ENCODE data around the gene SFXN5.

SFXN5 gene

DNA sequence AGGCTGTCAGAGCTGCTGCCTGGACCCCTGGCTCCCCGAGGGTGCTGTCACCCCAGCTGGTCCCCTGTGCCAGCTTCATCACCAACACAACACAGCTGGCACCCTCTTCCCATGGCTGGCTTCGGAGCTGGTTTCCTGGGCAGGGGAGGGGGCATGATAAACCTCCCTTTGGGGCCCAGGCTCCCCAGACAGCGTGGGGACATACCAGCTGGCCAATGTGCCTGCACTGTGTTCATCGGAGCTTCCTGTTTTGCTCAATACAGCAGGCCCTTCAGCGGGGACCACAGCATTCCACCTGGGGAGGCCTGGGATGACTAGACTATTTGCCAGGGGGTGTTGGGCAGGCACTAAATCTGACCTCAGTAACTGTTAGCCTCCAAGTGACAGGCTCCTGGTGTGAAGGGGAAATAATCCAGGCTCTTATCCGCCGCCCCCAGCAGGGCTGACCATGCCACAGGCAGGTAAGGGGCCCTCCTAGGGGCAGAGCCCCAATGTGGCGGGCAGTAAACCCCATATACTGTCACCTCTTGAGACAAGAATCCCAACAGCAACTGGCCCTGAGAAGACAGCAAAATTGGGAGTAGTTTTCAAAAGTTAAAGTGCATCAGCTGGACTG, 109.6 kb downstream of the SFXN5 start:
- DNase-seq (ENCODE audit: extremely low spot score), result no peak
- TF ChIP-seq, protein P1, sequence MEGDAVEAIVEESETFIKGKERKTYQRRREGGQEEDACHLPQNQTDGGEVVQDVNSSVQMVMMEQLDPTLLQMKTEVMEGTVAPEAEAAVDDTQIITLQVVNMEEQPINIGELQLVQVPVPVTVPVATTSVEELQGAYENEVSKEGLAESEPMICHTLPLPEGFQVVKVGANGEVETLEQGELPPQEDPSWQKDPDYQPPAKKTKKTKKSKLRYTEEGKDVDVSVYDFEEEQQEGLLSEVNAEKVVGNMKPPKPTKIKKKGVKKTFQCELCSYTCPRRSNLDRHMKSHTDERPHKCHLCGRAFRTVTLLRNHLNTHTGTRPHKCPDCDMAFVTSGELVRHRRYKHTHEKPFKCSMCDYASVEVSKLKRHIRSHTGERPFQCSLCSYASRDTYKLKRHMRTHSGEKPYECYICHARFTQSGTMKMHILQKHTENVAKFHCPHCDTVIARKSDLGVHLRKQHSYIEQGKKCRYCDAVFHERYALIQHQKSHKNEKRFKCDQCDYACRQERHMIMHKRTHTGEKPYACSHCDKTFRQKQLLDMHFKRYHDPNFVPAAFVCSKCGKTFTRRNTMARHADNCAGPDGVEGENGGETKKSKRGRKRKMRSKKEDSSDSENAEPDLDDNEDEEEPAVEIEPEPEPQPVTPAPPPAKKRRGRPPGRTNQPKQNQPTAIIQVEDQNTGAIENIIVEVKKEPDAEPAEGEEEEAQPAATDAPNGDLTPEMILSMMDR (IDR thresholded peaks at IDR 0.05; ENCODE audit: control extremely low read depth, extremely low read depth, low read depth, missing control alignments), result no peak
- POLR2A ChIA-PET, result no interaction called here
- CTCF ChIA-PET, result interaction anchor here (2.0 to 3.3 kb wide), 2 partner anchors 13 to 69 kb away, joined by 11 to 16 read pairs; no protein-coding TSS in a partner anchor

DNA sequence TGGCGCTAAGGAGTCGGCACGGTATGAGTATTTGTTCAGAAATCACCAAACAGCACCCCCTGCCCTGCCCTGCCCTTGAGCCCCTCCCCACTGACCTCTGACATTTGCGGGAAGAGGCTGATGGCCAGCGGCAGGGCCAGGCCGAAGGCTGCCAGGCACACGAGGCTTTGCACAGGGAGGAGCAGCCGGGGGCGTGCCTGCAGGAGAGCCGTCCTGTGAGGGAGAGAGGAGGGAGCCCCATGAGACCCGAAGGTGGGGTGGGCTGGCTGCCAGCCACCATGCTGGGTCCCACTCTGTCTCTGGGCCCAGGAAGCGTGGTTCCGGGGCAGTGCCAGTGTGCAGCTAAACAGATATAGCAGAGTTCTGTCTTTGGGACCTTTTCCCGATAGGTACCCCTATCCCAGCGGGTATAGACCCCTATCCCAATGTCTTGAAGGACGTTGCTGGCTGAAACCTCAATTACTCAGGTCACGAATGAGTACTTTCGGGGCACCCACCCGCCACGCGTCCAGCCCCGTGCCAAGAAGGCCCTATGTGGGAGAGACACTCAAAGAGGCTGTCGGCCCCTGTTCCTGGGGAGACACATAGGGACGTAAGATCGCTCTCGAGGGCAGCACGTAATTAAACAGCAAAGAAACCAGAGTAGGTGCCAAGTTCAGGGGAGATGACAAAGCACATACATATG, 110.3 kb downstream of the SFXN5 start:
- POLR2A ChIA-PET, result no interaction called here
- TF ChIP-seq, protein P1 (IDR thresholded peaks at IDR 0.05; ENCODE audit: control extremely low read depth, extremely low read depth, low read depth, missing control alignments), result no peak
- DNase-seq (ENCODE audit: extremely low spot score), result no peak
- CTCF ChIA-PET, result interaction anchor here (1.3 to 2.0 kb wide), 2 partner anchors 32 to 68 kb away, joined by 3 to 11 read pairs; no protein-coding TSS in a partner anchor

DNA sequence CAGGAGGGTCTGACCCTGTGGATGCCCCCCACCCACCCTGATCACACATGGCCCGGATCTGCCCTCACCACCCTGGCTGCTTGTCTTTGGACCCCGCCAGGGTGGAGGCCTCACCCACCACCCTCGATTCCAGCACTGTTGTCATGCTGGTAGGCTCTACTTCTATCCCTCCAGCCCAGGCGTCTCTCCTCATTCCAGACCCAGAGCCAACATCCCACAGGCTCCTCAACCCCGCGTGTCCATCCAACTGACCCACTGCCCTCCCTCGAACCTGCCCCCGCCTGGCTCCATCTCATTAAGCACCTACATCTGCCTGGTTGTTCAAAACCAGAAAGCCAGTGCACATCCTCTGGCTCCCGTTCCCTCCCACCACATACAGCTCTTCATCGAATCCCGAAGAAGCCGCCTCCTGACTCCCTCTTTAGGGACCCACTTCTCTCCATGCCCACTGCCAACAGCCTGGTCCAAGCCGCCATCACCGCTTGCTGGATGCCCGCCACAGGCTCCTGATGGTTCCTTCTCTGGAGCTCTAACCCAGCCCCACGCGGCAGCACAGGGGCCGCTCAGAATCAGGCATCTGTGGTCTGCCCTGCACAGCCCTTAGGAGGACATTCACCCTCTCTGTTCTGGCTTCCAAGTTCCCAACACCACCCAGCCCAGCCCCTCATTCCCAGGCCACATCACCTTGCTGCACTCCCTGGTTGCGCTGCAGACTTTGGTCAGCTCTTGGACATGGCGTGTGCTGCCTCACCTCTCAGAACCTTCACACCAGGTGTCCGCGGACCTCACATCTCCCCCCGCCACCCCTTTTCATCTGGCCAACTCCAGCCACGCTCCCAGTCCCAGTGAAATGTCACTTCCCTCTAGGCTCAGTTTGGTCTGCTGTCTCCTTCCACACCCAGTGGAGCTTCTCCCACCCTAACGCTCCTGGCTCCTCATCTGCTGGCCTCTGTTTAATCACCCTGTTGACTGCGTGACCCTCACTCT, 111.2 kb downstream of the SFXN5 start:
- ChIA-PET CTCF (interaction anchor here (1.3 kb wide), 1 partner anchor 33 kb away, joined by 3 read pairs; no protein-coding TSS in a partner anchor), POLR2A (no interaction called here)
- no peak for DNase-seq (ENCODE audit: extremely low spot score)
- TF ChIP-seq, protein P1 (IDR thresholded peaks at IDR 0.05; ENCODE audit: control extremely low read depth, extremely low read depth, low read depth, missing control alignments), result no peak

DNA sequence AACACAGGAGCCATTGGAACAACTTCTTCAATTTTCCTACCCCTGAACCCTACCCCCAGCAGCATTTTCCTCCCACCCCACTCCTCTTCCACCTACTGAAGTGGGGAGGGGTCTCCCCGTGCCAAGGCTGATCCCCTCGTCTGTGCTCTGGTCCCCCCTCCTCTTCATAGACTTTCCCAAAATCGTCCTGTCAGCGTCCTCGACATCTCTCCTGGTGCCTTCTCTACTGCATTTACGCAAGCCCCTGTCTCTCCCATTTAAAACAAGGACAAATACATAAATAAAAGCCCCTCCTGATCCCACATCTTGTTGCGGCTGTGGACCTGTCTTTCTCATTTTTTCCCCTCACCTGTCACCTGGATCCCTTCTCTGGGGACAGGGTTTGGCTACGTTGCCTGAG, 112.0 kb downstream of the SFXN5 start:
- TF ChIP-seq, protein P1 (IDR thresholded peaks at IDR 0.05; ENCODE audit: control extremely low read depth, extremely low read depth, low read depth, missing control alignments), result no peak
- ChIA-PET POLR2A (no interaction called here), CTCF (interaction anchor here (1.3 kb wide), 1 partner anchor 34 kb away, joined by 3 read pairs; no protein-coding TSS in a partner anchor)
- no peak for DNase-seq (ENCODE audit: extremely low spot score)

DNA sequence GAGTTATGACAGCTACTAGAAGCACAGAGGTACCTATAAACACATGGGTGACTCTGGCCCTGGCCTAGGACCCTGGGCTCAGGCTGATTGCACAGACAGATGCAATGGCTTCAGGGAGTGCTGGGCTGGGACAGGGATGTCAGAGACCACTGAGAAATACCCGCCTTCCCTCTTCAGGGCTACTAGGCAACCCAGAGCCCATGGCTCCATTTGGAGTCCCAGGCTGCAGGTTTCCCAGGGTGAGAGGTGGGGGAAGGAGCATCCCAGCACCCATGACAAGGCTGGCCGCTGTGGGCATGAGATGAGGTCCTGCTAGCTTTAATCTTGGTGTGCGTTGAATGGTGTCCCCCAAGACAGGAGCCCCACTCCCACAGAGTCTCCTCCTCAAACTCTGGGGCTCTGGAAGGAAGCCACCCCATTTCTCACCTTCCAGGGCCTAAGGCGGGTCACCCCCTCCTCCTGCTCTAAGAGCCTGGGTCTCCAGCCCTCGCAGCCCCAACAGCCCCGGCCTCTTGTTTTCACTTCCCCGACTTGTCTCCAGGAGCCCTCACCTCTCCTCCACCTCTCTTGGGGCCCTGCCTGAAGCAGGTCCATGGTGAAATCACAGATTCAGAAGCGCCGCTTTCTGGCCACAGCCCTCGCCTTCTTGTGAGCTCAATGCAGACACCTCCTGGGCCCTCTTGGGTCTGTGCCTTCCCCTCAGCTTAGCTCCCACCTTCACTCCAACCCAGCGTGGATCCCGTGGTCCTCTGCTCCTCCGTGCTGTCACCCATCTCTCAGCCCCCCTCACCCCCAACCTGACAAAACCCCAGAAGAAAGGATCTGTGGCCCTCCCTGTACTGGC, 112.7 kb downstream of the SFXN5 start:
- TF ChIP-seq, protein P1 (IDR thresholded peaks at IDR 0.05; ENCODE audit: control extremely low read depth, extremely low read depth, low read depth, missing control alignments), result no peak
- CTCF ChIA-PET, result interaction anchor here (2.0 to 2.8 kb wide), 2 partner anchors 15 to 66 kb away, joined by 8 to 9 read pairs; no protein-coding TSS in a partner anchor
- no peak for DNase-seq (ENCODE audit: extremely low spot score)
- POLR2A ChIA-PET, result no interaction called here
